ENCODE results near the gene PRRT2. TPM values are rescaled to one million over a fixed set of nuclear protein-coding genes. Genes with fewer than 3 reads are reported as not detected.

PRRT2 gene
- total and polyA plus RNA-seq, 2 experiments from 2014 or later: 13.3 to 16.6 TPM

- Mint-ChIP-seq H3K36me3 (ENCODE audit: low read depth) (peaks cover 19% of the 10 kb centered on the region), H3K27ac (peak overlapping the region; percentile 100; the same call in 1 of the 2 replicates), H3K4me1 (peaks cover 10% of the 10 kb centered on the region), H3K4me3 (peak overlapping the region; percentile 99), H3K9me3 (no peaks in the 10 kb centered on the region), H3K27me3 (ENCODE audit: insufficient read depth, low read depth, poor library complexity) (peaks cover 20% of the 10 kb centered on the region)
- DNase-seq (ENCODE audit: low spot score) (no peak), ATAC-seq (no peak; the same call in 2 of the 3 replicates)
- Histone ChIP-seq H3K4me2 (peak overlapping the region; percentile 67), H3K9me2 (ENCODE audit: insufficient read depth) (no peaks in the 10 kb centered on the region), H3F3A (replicated peaks; ENCODE audit: low read depth) (0 out of 2 replicates have a peak, but pooled peaks cover 3% of the 10 kb centered on the region), H3K27me3 (ENCODE audit: insufficient read depth) (no peaks in the 10 kb centered on the region), H2AFZ (peak overlapping the region; percentile 40; the same call in 1 of the 2 replicates), H3K27ac (ENCODE audit: low read depth) (no peak overlapping the region), H3K79me2 (replicated peaks; ENCODE audit: insufficient read depth) (peaks cover 13% of the 10 kb centered on the region), H4K20me1 (replicated peaks; ENCODE audit: insufficient read depth) (no peaks in the 10 kb centered on the region; the same call in 1 of the 2 replicates), H3K4me3 (peak overlapping the region; percentile 96), H3K4me1 (ENCODE audit: insufficient read depth) (peaks cover 9% of the 10 kb centered on the region), H3K36me3 (ENCODE audit: insufficient read depth) (peaks cover 4% of the 10 kb centered on the region; the same call in 1 of the 2 replicates)
- TF ChIP-seq REST (IDR thresholded peaks at IDR 0.05; ENCODE audit: unreplicated experiment): no peak
- 0 out of 2 replicates have a peak, but pooled peaks have one; percentile 33 for TF ChIP-seq POLR2AphosphoS5 (IDR thresholded peaks at IDR 0.05; ENCODE audit: low read depth)
These were observed 51.6 kb downstream of the PRRT2 start for GRCh38 chr16:29863669-29863984.

- peaks cover 13% of the 10 kb centered on the region for H3K79me2 ChIP-seq (replicated peaks; ENCODE audit: insufficient read depth)
- DNase-seq (ENCODE audit: low spot score) (no peak), ATAC-seq (no peak)
- Mint-ChIP-seq H3K4me3 (no peak overlapping the region), H3K36me3 (ENCODE audit: low read depth) (peaks cover 14% of the 10 kb centered on the region), H3K27me3 (ENCODE audit: insufficient read depth, low read depth, poor library complexity) (peaks cover 18% of the 10 kb centered on the region), H3K9me3 (no peaks in the 10 kb centered on the region), H3K27ac (no peak overlapping the region), H3K4me1 (peaks cover 10% of the 10 kb centered on the region)
- 0 out of 2 replicates have a peak, but pooled peaks cover 3% of the 10 kb centered on the region for H3F3A ChIP-seq (replicated peaks; ENCODE audit: low read depth)
- H2AFZ ChIP-seq: no peak overlapping the region; the same call in 1 of the 2 replicates
- H3K4me1 ChIP-seq (ENCODE audit: insufficient read depth): peaks cover 9% of the 10 kb centered on the region
- peak overlapping the region; percentile 96; the same call in 1 of the 2 replicates for H3K4me3 ChIP-seq
- H3K27ac ChIP-seq (ENCODE audit: low read depth): no peak overlapping the region
- no peaks in the 10 kb centered on the region for H3K9me2 ChIP-seq (ENCODE audit: insufficient read depth)
- H3K27me3 ChIP-seq (ENCODE audit: insufficient read depth): no peaks in the 10 kb centered on the region
- H3K36me3 ChIP-seq (ENCODE audit: insufficient read depth): peaks cover 4% of the 10 kb centered on the region; the same call in 1 of the 2 replicates
- H3K4me2 ChIP-seq: peak overlapping the region; percentile 67; the same call in 1 of the 2 replicates
- H4K20me1 ChIP-seq (replicated peaks; ENCODE audit: insufficient read depth): no peaks in the 10 kb centered on the region; the same call in 1 of the 2 replicates
- TF ChIP-seq REST (IDR thresholded peaks at IDR 0.05; ENCODE audit: unreplicated experiment) (no peak), POLR2AphosphoS5 (IDR thresholded peaks at IDR 0.05; ENCODE audit: low read depth) (no peak), ZNF331 (CRISPR knock-in tag; IDR thresholded peaks at IDR 0.05; ENCODE audit: low read depth) (no peak)
These were observed 52.2 kb downstream of the PRRT2 start for GRCh38 chr16:29864205-29864604.

Small RNA genes within 50 kb of the gene (small RNA-seq; reads per million reads assigned to genes)
- gene AC009133.6 (ENCODE audit: low replicate concordance) (not detected), gene AC120114.4 (ENCODE audit: low replicate concordance) (not detected)

Other genes with a start within 250 kb of the PRRT2 start
- 2.1 and 2.3 TPM in 2 replicates for gene SPN, start 148.9 kb upstream of the PRRT2 start, total RNA-seq (2014; rRNA removed; shearing (Covaris generic))
- 0.52 and 0.82 TPM in 2 replicates for gene SPN, start 148.9 kb upstream of the PRRT2 start, polyA plus RNA-seq (2016; fragmentation: Nextera tagmentation; extraction: Ambion mirVana)
- gene QPRT, start 133.0 kb upstream of the PRRT2 start, total RNA-seq (2014; rRNA removed; shearing (Covaris generic)): 102 and 128 TPM in 2 replicates
- gene QPRT, start 133.0 kb upstream of the PRRT2 start, polyA plus RNA-seq (2016; fragmentation: Nextera tagmentation; extraction: Ambion mirVana): 65.4 and 79.1 TPM in 2 replicates
- gene C16orf54, start 66.2 kb upstream of the PRRT2 start, total RNA-seq (2014; rRNA removed; shearing (Covaris generic)): not detected in 2 replicates
- gene C16orf54, start 66.2 kb upstream of the PRRT2 start, polyA plus RNA-seq (2016; fragmentation: Nextera tagmentation; extraction: Ambion mirVana): 2.0 and 3.2 TPM in 2 replicates
- gene ZG16, start 33.9 kb upstream of the PRRT2 start, total RNA-seq (2014; rRNA removed; shearing (Covaris generic)): not detected in 2 replicates
- not detected in 2 replicates for gene ZG16, start 33.9 kb upstream of the PRRT2 start, polyA plus RNA-seq (2016; fragmentation: Nextera tagmentation; extraction: Ambion mirVana)
- gene KIF22, start 21.4 kb upstream of the PRRT2 start, total RNA-seq (2014; rRNA removed; shearing (Covaris generic)): 179 and 192 TPM in 2 replicates
- gene KIF22, start 21.4 kb upstream of the PRRT2 start, polyA plus RNA-seq (2016; fragmentation: Nextera tagmentation; extraction: Ambion mirVana): 110 and 120 TPM in 2 replicates
- gene MAZ, start 5.7 kb upstream of the PRRT2 start, total RNA-seq (2014; rRNA removed; shearing (Covaris generic)): 181 and 270 TPM in 2 replicates
- gene MAZ, start 5.7 kb upstream of the PRRT2 start, polyA plus RNA-seq (2016; fragmentation: Nextera tagmentation; extraction: Ambion mirVana): 155 and 170 TPM in 2 replicates
- gene PAGR1, start 4.0 kb downstream of the PRRT2 start, total RNA-seq (2014; rRNA removed; shearing (Covaris generic)): 59.7 and 67.6 TPM in 2 replicates
- gene PAGR1, start 4.0 kb downstream of the PRRT2 start, polyA plus RNA-seq (2016; fragmentation: Nextera tagmentation; extraction: Ambion mirVana): 76.7 and 78.7 TPM in 2 replicates
- gene MVP, start 8.3 kb downstream of the PRRT2 start, total RNA-seq (2014; rRNA removed; shearing (Covaris generic)): 2.6 and 3.7 TPM in 2 replicates
- gene MVP, start 8.3 kb downstream of the PRRT2 start, polyA plus RNA-seq (2016; fragmentation: Nextera tagmentation; extraction: Ambion mirVana): 1.4 and 2.0 TPM in 2 replicates
- gene CDIPT, start 51.0 kb downstream of the PRRT2 start, total RNA-seq (2014; rRNA removed; shearing (Covaris generic)): 60.0 and 78.1 TPM in 2 replicates
- gene CDIPT, start 51.0 kb downstream of the PRRT2 start, polyA plus RNA-seq (2016; fragmentation: Nextera tagmentation; extraction: Ambion mirVana): 35.7 and 36.2 TPM in 2 replicates
- 55.8 and 71.9 TPM in 2 replicates for gene SEZ6L2, start 87.4 kb downstream of the PRRT2 start, total RNA-seq (2014; rRNA removed; shearing (Covaris generic))
- 17.8 and 18.0 TPM in 2 replicates for gene SEZ6L2, start 87.4 kb downstream of the PRRT2 start, polyA plus RNA-seq (2016; fragmentation: Nextera tagmentation; extraction: Ambion mirVana)
- gene ASPHD1, start 88.3 kb downstream of the PRRT2 start, total RNA-seq (2014; rRNA removed; shearing (Covaris generic)): 11.3 and 20.6 TPM in 2 replicates
- gene ASPHD1, start 88.3 kb downstream of the PRRT2 start, polyA plus RNA-seq (2016; fragmentation: Nextera tagmentation; extraction: Ambion mirVana): 12.4 and 15.5 TPM in 2 replicates
- 8.9 and 12.2 TPM in 2 replicates for gene KCTD13, start 114.0 kb downstream of the PRRT2 start, total RNA-seq (2014; rRNA removed; shearing (Covaris generic))
- gene KCTD13, start 114.0 kb downstream of the PRRT2 start, polyA plus RNA-seq (2016; fragmentation: Nextera tagmentation; extraction: Ambion mirVana): 8.7 and 10.1 TPM in 2 replicates
- 39.2 and 50.0 TPM in 2 replicates for gene TMEM219, start 149.9 kb downstream of the PRRT2 start, total RNA-seq (2014; rRNA removed; shearing (Covaris generic))
- 81.5 and 82.3 TPM in 2 replicates for gene TMEM219, start 149.9 kb downstream of the PRRT2 start, polyA plus RNA-seq (2016; fragmentation: Nextera tagmentation; extraction: Ambion mirVana)
- 36.5 and 45.2 TPM in 2 replicates for gene TAOK2, start 161.7 kb downstream of the PRRT2 start, total RNA-seq (2014; rRNA removed; shearing (Covaris generic))
- 8.8 and 10.1 TPM in 2 replicates for gene TAOK2, start 161.7 kb downstream of the PRRT2 start, polyA plus RNA-seq (2016; fragmentation: Nextera tagmentation; extraction: Ambion mirVana)
- gene HIRIP3, start 183.4 kb downstream of the PRRT2 start, total RNA-seq (2014; rRNA removed; shearing (Covaris generic)): 10.4 and 13.4 TPM in 2 replicates
- 18.5 and 19.1 TPM in 2 replicates for gene HIRIP3, start 183.4 kb downstream of the PRRT2 start, polyA plus RNA-seq (2016; fragmentation: Nextera tagmentation; extraction: Ambion mirVana)
- gene INO80E, start 184.0 kb downstream of the PRRT2 start, total RNA-seq (2014; rRNA removed; shearing (Covaris generic)): 71.0 and 92.8 TPM in 2 replicates
- 66.0 and 66.2 TPM in 2 replicates for gene INO80E, start 184.0 kb downstream of the PRRT2 start, polyA plus RNA-seq (2016; fragmentation: Nextera tagmentation; extraction: Ambion mirVana)
- gene DOC2A, start 198.8 kb downstream of the PRRT2 start, total RNA-seq (2014; rRNA removed; shearing (Covaris generic)): 7.5 and 10.0 TPM in 2 replicates
- gene DOC2A, start 198.8 kb downstream of the PRRT2 start, polyA plus RNA-seq (2016; fragmentation: Nextera tagmentation; extraction: Ambion mirVana): 9.8 and 10.4 TPM in 2 replicates
- gene C16orf92, start 211.0 kb downstream of the PRRT2 start, total RNA-seq (2014; rRNA removed; shearing (Covaris generic)): not detected in 2 replicates
- 0.34 and 0.56 TPM in 2 replicates for gene C16orf92, start 211.0 kb downstream of the PRRT2 start, polyA plus RNA-seq (2016; fragmentation: Nextera tagmentation; extraction: Ambion mirVana)
- gene TLCD3B, start 219.1 kb downstream of the PRRT2 start, total RNA-seq (2014; rRNA removed; shearing (Covaris generic)): 28.2 and 37.4 TPM in 2 replicates
- 14.2 and 16.3 TPM in 2 replicates for gene TLCD3B, start 219.1 kb downstream of the PRRT2 start, polyA plus RNA-seq (2016; fragmentation: Nextera tagmentation; extraction: Ambion mirVana)

All from GM23338 (cell line).